ENCODE measurements around the gene COL7A1. TPM values are rescaled to one million over a fixed set of nuclear protein-coding genes. Genes with fewer than 3 reads are reported as not detected.

The COL7A1 gene
- total RNA-seq, 1 experiment from 2014 or later = 22.9 TPM

DNA sequence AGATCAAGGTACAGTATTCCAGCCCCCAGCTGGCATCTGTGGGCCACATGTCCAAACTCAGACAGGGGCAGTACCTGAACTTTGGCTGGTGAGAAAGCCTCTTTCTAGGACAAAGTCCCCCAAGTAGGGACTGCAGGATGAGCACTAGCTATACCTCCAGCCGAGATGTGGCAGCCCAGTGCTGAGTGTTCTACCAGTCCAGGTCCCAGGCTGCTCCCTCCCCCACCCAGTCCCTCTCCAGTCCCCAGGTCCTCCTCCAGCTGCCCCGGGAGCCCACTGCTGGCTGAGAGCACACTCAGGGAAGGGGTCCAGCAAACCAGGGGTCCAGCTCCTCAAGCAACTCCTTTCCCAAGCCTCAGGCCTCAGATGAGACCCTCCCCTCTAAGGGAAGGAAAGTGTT lies 38.6 kb upstream of the COL7A1 start:
- Histone ChIP-seq H2BK120ac (ENCODE audit: low read depth, low read length, poor library complexity, severe bottlenecking) (no peak overlapping the region), H3K4ac (ENCODE audit: low read depth, low read length) (no peak overlapping the region), H3K79me2 (ENCODE audit: insufficient read depth, low read length) (no peaks in the 10 kb centered on the region), H3K56ac (ENCODE audit: insufficient read length, low read depth, low read length) (no peak overlapping the region), H3K14ac (ENCODE audit: insufficient read depth, low read length) (no peak overlapping the region), H3K23me2 (ENCODE audit: insufficient read length, low read depth, low read length, poor library complexity, severe bottlenecking) (peaks cover 6% of the 10 kb centered on the region), H2BK5ac (ENCODE audit: insufficient read length, low read length) (no peak overlapping the region), H3K27me3 (ENCODE audit: insufficient read depth, low read length) (no peaks in the 10 kb centered on the region), H3T11ph (ENCODE audit: low read length) (no peak overlapping the region), H3K27ac (ENCODE audit: insufficient read length, low read depth, low read length) (no peak overlapping the region), H3K4me2 (ENCODE audit: insufficient read depth, insufficient read length, low read length) (peak overlapping the region; percentile 76), H2AFZ (ENCODE audit: low read length) (no peak overlapping the region), H2AK5ac (ENCODE audit: insufficient read length, low read length) (no peak overlapping the region), H4K20me1 (ENCODE audit: control insufficient read depth, insufficient read depth, insufficient read length) (peaks cover 2% of the 10 kb centered on the region), H3K79me1 (ENCODE audit: insufficient read depth, low read depth, low read length, poor library complexity, severe bottlenecking) (no peaks in the 10 kb centered on the region), H4K91ac (ENCODE audit: insufficient read length, low read depth, low read length) (no peak overlapping the region), H3K9ac (ENCODE audit: extremely low read depth, insufficient read length, low read length) (no peak overlapping the region), H3K9me3 (ENCODE audit: control insufficient read depth, low read depth, low read length) (no peaks in the 10 kb centered on the region), H2BK12ac (ENCODE audit: insufficient read length, low read depth, low read length) (no peak overlapping the region), H3K4me1 (ENCODE audit: insufficient read depth, low read length) (peaks cover 2% of the 10 kb centered on the region), H2BK20ac (ENCODE audit: low read depth, low read length, poor library complexity, severe bottlenecking) (no peak overlapping the region), H4K5ac (ENCODE audit: insufficient read length, low read depth, low read length) (no peak overlapping the region), H4K8ac (replicated peaks; ENCODE audit: insufficient read length, low read depth, low read length) (no peak overlapping the region), H3K18ac (ENCODE audit: insufficient read length, low read depth, low read length) (no peak overlapping the region), H3K23ac (ENCODE audit: insufficient read length, low read depth, low read length) (no peak overlapping the region), H2BK15ac (ENCODE audit: low read depth, low read length) (no peak overlapping the region)
- no peaks in the 10 kb centered on the region; the same call in 1 of the 2 replicates for H3K27me3 Mint-ChIP-seq (ENCODE audit: low read depth)
- TF ChIP-seq, protein P1, sequence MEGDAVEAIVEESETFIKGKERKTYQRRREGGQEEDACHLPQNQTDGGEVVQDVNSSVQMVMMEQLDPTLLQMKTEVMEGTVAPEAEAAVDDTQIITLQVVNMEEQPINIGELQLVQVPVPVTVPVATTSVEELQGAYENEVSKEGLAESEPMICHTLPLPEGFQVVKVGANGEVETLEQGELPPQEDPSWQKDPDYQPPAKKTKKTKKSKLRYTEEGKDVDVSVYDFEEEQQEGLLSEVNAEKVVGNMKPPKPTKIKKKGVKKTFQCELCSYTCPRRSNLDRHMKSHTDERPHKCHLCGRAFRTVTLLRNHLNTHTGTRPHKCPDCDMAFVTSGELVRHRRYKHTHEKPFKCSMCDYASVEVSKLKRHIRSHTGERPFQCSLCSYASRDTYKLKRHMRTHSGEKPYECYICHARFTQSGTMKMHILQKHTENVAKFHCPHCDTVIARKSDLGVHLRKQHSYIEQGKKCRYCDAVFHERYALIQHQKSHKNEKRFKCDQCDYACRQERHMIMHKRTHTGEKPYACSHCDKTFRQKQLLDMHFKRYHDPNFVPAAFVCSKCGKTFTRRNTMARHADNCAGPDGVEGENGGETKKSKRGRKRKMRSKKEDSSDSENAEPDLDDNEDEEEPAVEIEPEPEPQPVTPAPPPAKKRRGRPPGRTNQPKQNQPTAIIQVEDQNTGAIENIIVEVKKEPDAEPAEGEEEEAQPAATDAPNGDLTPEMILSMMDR (conservative IDR thresholded peaks at IDR 0.05) = no peak
- DNase-seq = no peak
- WGBS (ENCODE audit: extremely low coverage, insufficient read length, low lambda C conversion rate) = no CpG with 5 or more reads among the region's 2 CpGs
- no peak overlapping the region for H3K27ac Mint-ChIP-seq
- H3K4me1 Mint-ChIP-seq = peaks cover 28 to 31% of the 10 kb centered on the region in 2 experiments
- H3K9me3 Mint-ChIP-seq = no peaks in the 10 kb centered on the region
- peaks cover 23 to 59% (median 58%) of the 10 kb centered on the region in 3 experiments; a peak in 6 of 7 replicates for H3K36me3 Mint-ChIP-seq (ENCODE audit: insufficient read depth in 1 of 3, low read depth in 3 of 3)
- peak overlapping the region; percentile 79 to 90; a peak in 4 of 5 replicates for H3K4me3 Mint-ChIP-seq

Data from H9 (cell line).